Natural killer cell (primary cell): ENCODE measurements around the gene GASK1A. TPM values are rescaled to one million over a fixed set of nuclear protein-coding genes. Genes with fewer than 3 reads are reported as not detected.
A peak's percentile ranks its signal among the peaks of the same experiment; 100 is the strongest.

Experiments used
- ATAC-seq, 3 donors: fragments of 150-1000 bp in 2 of 3; fragments of 200-7000 bp in 1 of 3; cut with Tn5 transposase; 1 replicate in 1 of 3; 2 replicates in 2 of 3; pipeline ENCODE4 v1.10.0; 2021; ENCODE audit warnings: mild to moderate bottlenecking in 2 of 3, moderate library complexity in 2 of 3
- DNase-seq, 2 donors: peaks; one replicate each; pipeline versions ENCODE4 v3.0.0 to v3.0.0-alpha.2; 2013 to 2021; ENCODE audit warnings: mixed read lengths in 1 of 2
- H3K27ac ChIP-seq: one replicate; pipeline ENCODE4 v1.5.1; 2013; ENCODE audit warnings: mild to moderate bottlenecking, low read length
- H3K27me3 ChIP-seq: one replicate; pipeline ENCODE4 v1.6.1; 2013; ENCODE audit warnings: low read length; ENCODE audit not compliant: control insufficient read depth, insufficient read depth
- H3K36me3 ChIP-seq: one replicate; pipeline ENCODE4 v1.6.1; 2013; ENCODE audit warnings: low read length; ENCODE audit not compliant: control insufficient read depth, insufficient read depth
- H3K4me1 ChIP-seq: one replicate; pipeline ENCODE4 v1.6.1; 2013; ENCODE audit warnings: low read length; ENCODE audit not compliant: control insufficient read depth, insufficient read depth
- H3K4me3 ChIP-seq: one replicate; pipeline ENCODE4 v1.5.1; 2013; ENCODE audit warnings: low read length
- H3K9me3 ChIP-seq: one replicate; pipeline ENCODE4 v1.6.1; 2013; ENCODE audit warnings: low read length; ENCODE audit not compliant: control insufficient read depth, insufficient read depth
- H3K27ac Mint-ChIP-seq, 2 donors: one replicate each; pipeline ENCODE4 v1.8.0; 2022; ENCODE audit warnings: mild to moderate bottlenecking in 2 of 2, mixed read lengths in 2 of 2, moderate library complexity in 1 of 2
- H3K27me3 Mint-ChIP-seq, 2 donors: one replicate each; pipeline ENCODE4 v1.8.0; 2022; ENCODE audit warnings: low read depth in 2 of 2, mixed read lengths in 2 of 2
- H3K36me3 Mint-ChIP-seq: one replicate; pipeline ENCODE4 v1.8.0; 2022; ENCODE audit warnings: mixed read lengths
- H3K4me1 Mint-ChIP-seq, 2 donors: one replicate each; pipeline ENCODE4 v1.8.0; 2022; ENCODE audit warnings: mixed read lengths in 2 of 2
- H3K4me3 Mint-ChIP-seq: one replicate; pipeline ENCODE4 v1.8.0; 2022; ENCODE audit warnings: mild to moderate bottlenecking, moderate library complexity, mixed read lengths
- H3K9me3 Mint-ChIP-seq, 2 donors: one replicate each; pipeline ENCODE4 v1.8.0; 2022; ENCODE audit warnings: mixed read lengths in 2 of 2
- WGBS: methylation state at CpG from one replicate; pipeline ENCODE4 v1.1.7; 2013; ENCODE audit warnings: missing lambda C conversion rate; ENCODE audit not compliant: insufficient coverage; 5-methylcytosine and 5-hydroxymethylcytosine counted together
- intact Hi-C: fragments of 100-400 bp; cut with micrococcal nuclease; formaldehyde crosslinking; loops from one replicate; pipeline ENCODE4 v1.14.2; 2022
- total RNA-seq, 4 donors: library from RNA; stranded (reverse); fragments of 120-200 nt in 1 of 4; gene quantifications; one replicate each; pipeline versions ENCODE4 v1.2.3 to v1.2.4, GENCODE V29; 2013 to 2022
- TF ChIP-seq, protein P1 (sequence below): fragments of 200-600 bp; IDR thresholded peaks from one replicate; pipeline ENCODE4 v1.8.0; 2022; ENCODE audit warnings: antibody characterized with exemption

The GASK1A gene
- total RNA-seq, 3 donors from 2014 or later (not counting 1 experiment from before 2014, with no cell fraction given), result 0.12 to 0.34 TPM; not detected in 1

DNA sequence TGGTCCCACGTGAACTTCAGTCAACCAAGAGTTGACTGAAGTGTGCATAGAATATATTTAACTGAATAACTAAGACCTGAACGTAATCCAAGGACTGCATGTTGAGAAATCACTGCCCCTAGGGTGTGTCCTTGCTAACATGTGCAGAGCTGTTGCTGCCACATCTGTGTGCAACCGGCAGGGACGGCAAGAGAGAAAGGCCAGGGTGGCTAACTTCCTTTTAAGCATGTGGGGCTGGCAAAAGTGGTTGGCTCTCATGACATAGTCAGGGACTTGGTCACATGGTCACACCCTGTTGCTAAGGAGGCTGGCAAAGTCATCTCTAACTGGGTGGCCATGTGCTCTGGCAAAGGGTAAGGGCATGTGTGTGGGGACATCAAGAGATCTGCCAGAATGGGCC is 52.4 kb downstream of the GASK1A start:
- no peak overlapping the region for H3K4me3 Mint-ChIP-seq
- ATAC-seq (peak in 1 of 3 donors; percentile 15), DNase-seq (no peak)
- intact Hi-C loops, result no loop called here
- no peaks in the 10 kb centered on the region for H3K9me3 ChIP-seq
- H3K4me1 Mint-ChIP-seq, result peaks cover 20 to 35% of the 10 kb centered on the region in 2 donors
- TF ChIP-seq, protein P1, sequence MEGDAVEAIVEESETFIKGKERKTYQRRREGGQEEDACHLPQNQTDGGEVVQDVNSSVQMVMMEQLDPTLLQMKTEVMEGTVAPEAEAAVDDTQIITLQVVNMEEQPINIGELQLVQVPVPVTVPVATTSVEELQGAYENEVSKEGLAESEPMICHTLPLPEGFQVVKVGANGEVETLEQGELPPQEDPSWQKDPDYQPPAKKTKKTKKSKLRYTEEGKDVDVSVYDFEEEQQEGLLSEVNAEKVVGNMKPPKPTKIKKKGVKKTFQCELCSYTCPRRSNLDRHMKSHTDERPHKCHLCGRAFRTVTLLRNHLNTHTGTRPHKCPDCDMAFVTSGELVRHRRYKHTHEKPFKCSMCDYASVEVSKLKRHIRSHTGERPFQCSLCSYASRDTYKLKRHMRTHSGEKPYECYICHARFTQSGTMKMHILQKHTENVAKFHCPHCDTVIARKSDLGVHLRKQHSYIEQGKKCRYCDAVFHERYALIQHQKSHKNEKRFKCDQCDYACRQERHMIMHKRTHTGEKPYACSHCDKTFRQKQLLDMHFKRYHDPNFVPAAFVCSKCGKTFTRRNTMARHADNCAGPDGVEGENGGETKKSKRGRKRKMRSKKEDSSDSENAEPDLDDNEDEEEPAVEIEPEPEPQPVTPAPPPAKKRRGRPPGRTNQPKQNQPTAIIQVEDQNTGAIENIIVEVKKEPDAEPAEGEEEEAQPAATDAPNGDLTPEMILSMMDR, result no peak
- H3K4me3 ChIP-seq, result no peak overlapping the region
- no peaks in the 10 kb centered on the region for H3K27me3 ChIP-seq
- H3K36me3 ChIP-seq, result no peaks in the 10 kb centered on the region
- WGBS, result 51% methylated on average over 4 of the region's 4 CpGs
- no peak overlapping the region for H3K27ac Mint-ChIP-seq
- H3K4me1 ChIP-seq, result peaks cover 20% of the 10 kb centered on the region
- no peaks in the 10 kb centered on the region for H3K36me3 Mint-ChIP-seq
- no peaks in the 10 kb centered on the region for H3K9me3 Mint-ChIP-seq
- no peaks in the 10 kb centered on the region for H3K27me3 Mint-ChIP-seq
- H3K27ac ChIP-seq, result no peak overlapping the region

DNA sequence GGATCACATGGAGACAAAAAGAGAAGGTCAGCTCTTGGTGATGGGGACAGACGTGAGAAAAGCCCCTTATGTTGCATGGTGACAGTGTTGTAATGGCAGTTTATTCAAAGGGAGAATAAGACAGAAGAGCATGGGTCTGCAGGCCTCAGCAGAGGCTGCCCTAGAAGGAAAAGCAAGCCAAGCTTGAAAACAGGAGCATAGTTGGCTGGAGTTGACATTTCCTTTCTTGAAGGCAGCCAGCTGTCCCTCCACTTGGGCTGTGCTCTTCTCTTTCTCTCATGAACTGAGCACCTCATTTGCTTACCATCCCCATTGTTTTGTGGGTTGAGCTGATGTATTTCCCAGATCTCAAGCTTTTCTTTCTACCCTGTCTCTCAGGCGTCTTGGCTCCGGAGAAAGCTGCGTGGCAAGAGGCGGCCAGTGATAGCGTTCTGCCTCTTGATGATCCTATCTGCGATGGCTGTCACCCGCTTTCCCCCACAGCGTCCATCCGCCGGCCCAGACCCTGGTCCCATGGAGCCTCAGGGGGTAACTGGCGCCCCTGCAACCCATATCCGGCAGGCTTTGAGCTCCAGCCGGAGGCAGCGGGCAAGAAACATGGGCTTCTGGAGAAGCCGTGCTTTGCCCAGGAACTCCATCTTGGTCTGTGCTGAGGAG is 52.9 kb downstream of the GASK1A start:
- TF ChIP-seq, protein P1, result no peak
- Histone ChIP-seq H3K36me3 (no peaks in the 10 kb centered on the region), H3K4me1 (peaks cover 25% of the 10 kb centered on the region), H3K9me3 (no peaks in the 10 kb centered on the region), H3K27me3 (no peaks in the 10 kb centered on the region), H3K4me3 (no peak overlapping the region), H3K27ac (no peak overlapping the region)
- 94% methylated on average over 16 of the region's 16 CpGs for WGBS
- Mint-ChIP-seq H3K4me3 (no peak overlapping the region), H3K36me3 (no peaks in the 10 kb centered on the region), H3K9me3 (no peaks in the 10 kb centered on the region), H3K27me3 (no peaks in the 10 kb centered on the region), H3K27ac (no peak overlapping the region), H3K4me1 (peaks cover 26 to 41% of the 10 kb centered on the region in 2 donors)
- DNase-seq (no peak), ATAC-seq (no peak)
- intact Hi-C loops, result no loop called here

DNA sequence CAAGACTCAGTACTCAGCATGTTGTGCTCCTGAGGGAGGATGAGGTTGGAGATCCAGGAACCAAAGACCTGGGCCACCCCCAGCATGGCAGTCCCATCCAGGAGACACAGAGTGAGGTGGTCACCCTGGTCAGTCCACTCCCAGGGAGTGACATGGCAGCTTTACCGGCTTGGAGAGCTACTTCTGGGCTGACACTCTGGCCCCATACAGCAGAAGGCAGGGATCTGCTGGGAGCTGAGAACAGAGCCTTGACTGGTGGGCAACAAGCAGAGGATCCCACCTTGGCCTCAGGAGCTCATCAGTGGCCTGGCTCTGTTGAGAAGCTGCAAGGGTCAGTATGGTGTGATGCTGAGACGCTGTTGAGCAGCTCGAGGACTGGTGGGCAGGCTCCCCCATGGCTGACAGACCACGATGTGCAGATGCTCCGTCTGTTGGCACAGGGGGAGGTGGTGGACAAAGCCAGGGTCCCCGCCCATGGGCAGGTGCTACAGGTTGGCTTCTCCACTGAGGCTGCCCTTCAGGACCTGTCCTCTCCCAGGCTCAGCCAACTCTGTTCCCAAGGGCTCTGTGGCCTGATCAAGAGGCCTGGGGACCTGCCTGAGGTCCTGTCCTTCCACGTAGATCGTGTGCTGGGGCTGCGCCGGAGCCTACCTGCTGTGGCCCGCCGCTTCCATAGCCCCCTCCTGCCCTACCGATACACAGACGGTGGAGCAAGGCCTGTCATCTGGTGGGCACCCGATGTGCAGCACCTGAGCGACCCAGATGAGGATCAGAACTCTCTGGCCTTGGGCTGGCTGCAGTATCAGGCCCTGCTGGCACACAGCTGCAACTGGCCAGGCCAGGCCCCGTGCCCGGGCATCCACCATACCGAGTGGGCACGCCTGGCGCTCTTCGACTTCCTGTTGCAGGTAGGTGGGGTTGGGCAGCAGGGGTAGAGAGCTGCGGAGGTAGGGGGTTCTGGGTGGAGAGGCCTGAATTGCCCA is 53.8 kb downstream of the GASK1A start:
- Mint-ChIP-seq H3K27me3 (no peaks in the 10 kb centered on the region), H3K4me3 (no peak overlapping the region), H3K27ac (no peak overlapping the region), H3K9me3 (no peaks in the 10 kb centered on the region), H3K4me1 (peaks cover 31 to 46% of the 10 kb centered on the region in 2 donors), H3K36me3 (no peaks in the 10 kb centered on the region)
- WGBS, result 95% methylated on average over 23 of the region's 23 CpGs
- H3K9me3 ChIP-seq, result no peaks in the 10 kb centered on the region
- TF ChIP-seq, protein P1, result no peak
- DNase-seq (no peak), ATAC-seq (no peak)
- no peak overlapping the region for H3K4me3 ChIP-seq
- intact Hi-C loops, result no loop called here
- H3K36me3 ChIP-seq, result no peaks in the 10 kb centered on the region
- no peak overlapping the region for H3K27ac ChIP-seq
- H3K4me1 ChIP-seq, result peaks cover 28% of the 10 kb centered on the region
- H3K27me3 ChIP-seq, result no peaks in the 10 kb centered on the region
